HCT116 (cell line): Measurements from ENCODE around the gene RFTN2. TPM values are rescaled to one million over a fixed set of nuclear protein-coding genes. Genes with fewer than 3 reads are reported as not detected.

Experiments used
- ATAC-seq: fragments of 200-7000 bp; cut with Tn5 transposase; 2 replicates; pipeline ENCODE4 v1.9.1; 2020; ENCODE audit warnings: mild to moderate bottlenecking, moderate library complexity
- BruUV-seq: library from RNA; stranded (reverse); fragments of 400-500 nt; replicated peaks from 2 replicates; lab custom pipeline; 2021; lab: Mats Ljungman, UMichigan
- CTCF ChIA-PET: fragments of 300-600 bp; sonication (Branson Sonifier 250); formaldehyde crosslinking; loops from one replicate; lab custom pipeline; 2021; ENCODE audit warnings: antibody characterized with exemption; lab: Charles Lee
- POLR2A ChIA-PET: fragments of 300-600, 350-600 bp; sonication (Branson Sonifier 250); formaldehyde crosslinking; loops from one replicate; lab custom pipeline; 2021; ENCODE audit warnings: antibody characterized with exemption; lab: Charles Lee
- RAD21 ChIA-PET, 2 experiments: fragments of 300-600 bp; sonication (Branson Sonifier 250); formaldehyde crosslinking; loops; one replicate each; lab custom pipeline; 2023; ENCODE audit warnings: low total read pairs in 2 of 2; ENCODE audit not compliant: uncharacterized antibody in 2 of 2, unreplicated experiment in 2 of 2, low non-redundant PET in 1 of 2; lab: Charles Lee
- DNase-seq: peaks from one replicate; pipeline ENCODE4 v3.0.0-alpha.2; 2010; ENCODE audit warnings: low read depth, low spot score
- H2AFZ ChIP-seq: fragments of 200-600 bp; shearing (Covaris generic), sonication (generic); 2 replicates; pipeline ENCODE4 v1.6.1; 2017; ENCODE audit warnings: low read depth, mixed run types, mixed read lengths, antibody characterized with exemption, low read length; ENCODE audit not compliant: poor library complexity, severe bottlenecking
- H3K27ac ChIP-seq: 2 replicates; pipeline ENCODE4 v1.5.1; 2012; ENCODE audit warnings: low read depth, low read length
- H3K27me3 ChIP-seq: fragments of 200-600 bp; sonication (generic); 2 replicates; pipeline ENCODE4 v1.6.1; 2016; ENCODE audit warnings: mixed run types, low read length, mixed read lengths; ENCODE audit not compliant: insufficient read depth
- H3K36me3 ChIP-seq, 2 experiments: fragments of 200-500 bp in 1 of 2; fragments of 200-600 bp in 1 of 2; sonication (Bioruptor generic) in 1 of 2; sonication (generic) in 1 of 2; 2 replicates each; pipeline versions ENCODE4 v1.5.1 to v1.6.1; 2014 to 2016; ENCODE audit warnings: low read length in 2 of 2, inconsistent platforms in 1 of 2, mixed read lengths in 1 of 2, mixed run types in 1 of 2; ENCODE audit not compliant: insufficient read depth in 2 of 2, control insufficient read depth in 1 of 2
- H3K4me1 ChIP-seq, 2 experiments: fragments of 200-600 bp in 1 of 2; sonication (generic) in 1 of 2; 2 replicates each; pipeline versions ENCODE4 v1.5.1 to v1.6.1; 2012 to 2017; ENCODE audit warnings: low read length in 2 of 2, inconsistent platforms in 1 of 2, mild to moderate bottlenecking in 1 of 2, mixed read lengths in 1 of 2, mixed run types in 1 of 2, moderate library complexity in 1 of 2; ENCODE audit not compliant: insufficient read depth in 2 of 2, control insufficient read depth in 1 of 2
- H3K4me2 ChIP-seq: fragments of 200-600 bp; sonication (generic); 2 replicates; pipeline ENCODE4 v1.6.1; 2017; ENCODE audit warnings: mixed run types, low read length, mixed read lengths
- H3K4me3 ChIP-seq, 2 experiments: fragments of 200-600 bp in 1 of 2; sonication (generic) in 1 of 2; replicated peaks in 1 of 2; 2 replicates each; pipeline ENCODE4 v1.5.1; 2011 to 2016; ENCODE audit warnings: low read length in 2 of 2, control low read depth in 1 of 2, low read depth in 1 of 2, mild to moderate bottlenecking in 1 of 2, mixed read lengths in 1 of 2, mixed run types in 1 of 2
- H3K79me2 ChIP-seq: fragments of 200-600 bp; sonication (generic); 2 replicates; pipeline ENCODE4 v1.6.1; 2017; ENCODE audit warnings: mild to moderate bottlenecking, mixed run types, low read length, moderate library complexity, mixed read lengths; ENCODE audit not compliant: insufficient read depth
- H3K9ac ChIP-seq: fragments of 200-600 bp; sonication (generic); 2 replicates; pipeline ENCODE4 v1.6.1; 2016; ENCODE audit warnings: low read length, mixed read lengths
- H3K9me2 ChIP-seq: fragments of 200-600 bp; sonication (generic), shearing (Covaris generic); 2 replicates; pipeline ENCODE4 v1.6.1; 2017; ENCODE audit warnings: mixed run types, mild to moderate bottlenecking, moderate library complexity; ENCODE audit not compliant: insufficient read depth
- H3K9me3 ChIP-seq, 2 experiments: fragments of 200-500 bp in 1 of 2; fragments of 200-600 bp in 1 of 2; sonication (Bioruptor generic) in 1 of 2; sonication (generic) in 1 of 2; 2 replicates each; pipeline ENCODE4 v1.6.1; 2014 to 2017; ENCODE audit warnings: low read length in 2 of 2, mixed read lengths in 2 of 2, inconsistent platforms in 1 of 2, low read depth in 1 of 2, mild to moderate bottlenecking in 1 of 2, mixed run types in 1 of 2, moderate library complexity in 1 of 2; ENCODE audit not compliant: control insufficient read depth in 1 of 2, insufficient read depth in 1 of 2
- H4K20me1 ChIP-seq: fragments of 200-600 bp; sonication (generic), shearing (Covaris generic); 2 replicates; pipeline ENCODE4 v1.6.1; 2017; ENCODE audit warnings: mixed run types, mild to moderate bottlenecking, moderate library complexity; ENCODE audit not compliant: insufficient read depth
- CBX3 ChIP-seq: IDR thresholded peaks from 2 replicates; pipeline ENCODE4 v1.6.1; 2012; ENCODE audit warnings: low read depth
- CEBPB ChIP-seq: IDR thresholded peaks from 2 replicates; pipeline ENCODE4 v1.6.1; 2012; ENCODE audit warnings: low read depth
- EGR1 ChIP-seq: IDR thresholded peaks from 2 replicates; pipeline ENCODE4 v1.6.1; 2012; ENCODE audit warnings: low read depth
- ELF1 ChIP-seq: IDR thresholded peaks from 2 replicates; pipeline ENCODE4 v1.6.1; 2012; ENCODE audit warnings: low read depth, borderline replicate concordance
- EZH2 ChIP-seq: fragments of 200-600 bp; sonication (generic); IDR thresholded peaks from 2 replicates; pipeline ENCODE4 v1.6.1; 2017; ENCODE audit warnings: antibody characterized with exemption, mixed run types
- EZH2phosphoT487 ChIP-seq: fragments of 200-600 bp; IDR thresholded peaks from 2 replicates; pipeline ENCODE4 v1.6.1; 2018; ENCODE audit warnings: antibody characterized with exemption, borderline replicate concordance
- FOSL1 ChIP-seq: IDR thresholded peaks from 2 replicates; pipeline ENCODE4 v1.6.1; 2012; ENCODE audit warnings: low read depth
- JUND ChIP-seq: IDR thresholded peaks from 2 replicates; pipeline ENCODE4 v1.6.1; 2012
- POLR2AphosphoS5 ChIP-seq: IDR thresholded peaks from 2 replicates; pipeline ENCODE4 v1.6.1; 2011; ENCODE audit warnings: mild to moderate bottlenecking, low read depth, low read length, moderate library complexity
- SP1 ChIP-seq: IDR thresholded peaks from 2 replicates; pipeline ENCODE4 v1.6.1; 2012; ENCODE audit warnings: low read depth
- SRF ChIP-seq: IDR thresholded peaks from 2 replicates; pipeline ENCODE4 v1.6.1; 2012; ENCODE audit warnings: low read depth
- YY1 ChIP-seq: IDR thresholded peaks from 2 replicates; pipeline ENCODE4 v1.6.1; 2011; ENCODE audit warnings: low read length, low read depth, moderate library complexity, mild to moderate bottlenecking; ENCODE audit not compliant: insufficient replicate concordance; ENCODE audit errors: extremely low read depth
- intact Hi-C: fragments of 100-400 bp; cut with micrococcal nuclease; formaldehyde crosslinking; loops from 2 replicates; pipeline ENCODE4 v1.10.0; 2022
- total RNA-seq: library from RNA; stranded (reverse); gene quantifications from one replicate; pipeline ENCODE4 v1.2.1, GENCODE V29; 2021; ENCODE audit not compliant: unreplicated experiment
- TF ChIP-seq, protein P1 (sequence below): IDR thresholded peaks from 2 replicates; pipeline ENCODE4 v1.6.1; 2012
- TF ChIP-seq, protein P2 (sequence below): IDR thresholded peaks from 2 replicates; pipeline ENCODE4 v1.6.1; 2012; ENCODE audit warnings: low read depth
- TF ChIP-seq, protein P3 (sequence below), 3 experiments: fragments of 200-600 bp in 1 of 3; sonication (generic) in 1 of 3; IDR thresholded peaks in 2 of 3; conservative IDR thresholded peaks in 1 of 3; 2 replicates each; pipeline ENCODE4 v1.5.1; 2012 to 2017; ENCODE audit warnings: low read depth in 2 of 3, low read length in 2 of 3, antibody characterized with exemption in 1 of 3, borderline replicate concordance in 1 of 3, control low read depth in 1 of 3, mild to moderate bottlenecking in 1 of 3, mixed read lengths in 1 of 3, mixed run types in 1 of 3, moderate library complexity in 1 of 3; ENCODE audit not compliant: insufficient read depth in 1 of 3

Gene RFTN2
- total RNA-seq, 1 experiment from 2014 or later: not detected

DNA sequence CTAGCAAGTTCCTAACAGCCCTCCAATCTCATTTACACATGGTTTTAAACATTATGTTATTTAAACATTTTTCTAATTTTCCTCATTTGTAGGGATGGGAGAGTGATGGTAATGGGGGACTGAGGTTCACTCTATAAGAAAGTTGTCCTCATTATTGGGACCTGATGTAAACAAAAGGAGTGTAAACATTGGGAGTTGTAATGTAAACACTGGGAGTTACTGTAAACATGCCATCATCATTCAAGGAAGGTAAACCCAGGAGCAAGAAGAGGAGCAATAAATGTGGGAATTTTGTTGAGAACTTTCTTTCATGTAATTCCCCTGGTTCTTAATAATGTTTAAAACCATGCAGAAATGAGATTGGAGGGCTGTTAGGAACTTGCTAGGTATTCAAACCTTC is 17.8 kb downstream of the RFTN2 start:
- Histone ChIP-seq H3K9me2 (no peaks in the 10 kb centered on the region), H3K4me2 (no peak overlapping the region), H4K20me1 (no peaks in the 10 kb centered on the region)
- no peak for ATAC-seq
- POLR2A ChIA-PET: no interaction called here
- TF ChIP-seq ELF1 (no peak), SP1 (no peak), EGR1 (no peak), EZH2phosphoT487 (no peak)
- TF ChIP-seq, all 23 proteins: peak for 0
- Histone ChIP-seq H3K36me3 (no peaks in the 10 kb centered on the region), H3K4me1 (no peaks in the 10 kb centered on the region), H3K27ac (no peak overlapping the region), H3K9ac (no peak overlapping the region), H3K4me3 (no peak overlapping the region), H3K27me3 (no peaks in the 10 kb centered on the region), H2AFZ (no peak overlapping the region), H3K9me3 (no peaks in the 10 kb centered on the region), H3K79me2 (no peaks in the 10 kb centered on the region)
- CTCF ChIA-PET: no interaction called here
- no peak for DNase-seq
- BruUV-seq: no TSS peak
- RAD21 ChIA-PET: no interaction called here
- intact Hi-C loops: no loop called here

DNA sequence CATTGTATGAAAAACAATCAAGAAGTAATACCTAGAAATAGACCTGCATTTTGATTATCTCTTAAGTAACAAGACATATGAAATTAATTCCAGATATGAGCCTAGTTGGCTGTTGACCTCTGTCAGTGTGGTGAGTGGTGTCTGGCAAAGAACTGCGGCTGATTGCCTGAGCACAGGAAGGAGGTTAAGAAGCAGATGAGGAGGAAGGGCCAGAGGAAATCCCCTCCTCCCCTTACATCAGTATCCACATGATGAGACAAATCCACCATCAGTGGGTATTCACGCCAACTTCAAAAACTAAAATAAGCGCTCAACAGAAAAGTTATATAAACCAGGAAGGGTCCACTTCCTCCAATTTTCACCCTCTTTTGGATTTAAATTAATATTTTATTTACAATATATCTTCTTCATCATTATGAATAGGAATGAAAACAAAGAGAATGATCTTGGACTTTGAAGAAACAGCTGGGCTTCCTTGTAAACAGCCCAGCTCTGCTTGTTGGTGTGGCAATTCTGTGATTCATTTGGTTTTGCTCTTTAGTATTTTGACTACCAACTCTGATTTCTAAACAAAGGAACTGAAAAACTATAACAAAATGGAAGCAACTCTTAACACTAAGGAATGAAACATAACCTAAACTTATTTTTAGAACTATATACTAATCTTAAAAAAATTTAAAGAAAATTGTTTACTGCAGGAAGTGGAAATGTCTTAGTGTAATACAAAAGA is 27.3 kb downstream of the RFTN2 start:
- CTCF ChIA-PET: no interaction called here
- no peak overlapping the region for H3K4me3 ChIP-seq
- no peak overlapping the region for H2AFZ ChIP-seq
- intact Hi-C loops: no loop called here
- H3K9me3 ChIP-seq: no peaks in the 10 kb centered on the region
- H4K20me1 ChIP-seq: no peaks in the 10 kb centered on the region
- H3K36me3 ChIP-seq: no peaks in the 10 kb centered on the region
- H3K27me3 ChIP-seq: no peaks in the 10 kb centered on the region
- no peaks in the 10 kb centered on the region for H3K4me1 ChIP-seq
- H3K4me2 ChIP-seq: no peak overlapping the region
- no peaks in the 10 kb centered on the region for H3K79me2 ChIP-seq
- ATAC-seq (no peak), DNase-seq (no peak)
- TF ChIP-seq, protein P1, sequence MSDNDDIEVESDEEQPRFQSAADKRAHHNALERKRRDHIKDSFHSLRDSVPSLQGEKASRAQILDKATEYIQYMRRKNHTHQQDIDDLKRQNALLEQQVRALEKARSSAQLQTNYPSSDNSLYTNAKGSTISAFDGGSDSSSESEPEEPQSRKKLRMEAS: no peak
- TF ChIP-seq JUND (no peak), FOSL1 (no peak), YY1 (no peak), CEBPB (no peak), ELF1 (no peak), EZH2 (no peak), SP1 (no peak), POLR2AphosphoS5 (no peak), CBX3 (no peak), SRF (no peak)
- TF ChIP-seq, protein P2, sequence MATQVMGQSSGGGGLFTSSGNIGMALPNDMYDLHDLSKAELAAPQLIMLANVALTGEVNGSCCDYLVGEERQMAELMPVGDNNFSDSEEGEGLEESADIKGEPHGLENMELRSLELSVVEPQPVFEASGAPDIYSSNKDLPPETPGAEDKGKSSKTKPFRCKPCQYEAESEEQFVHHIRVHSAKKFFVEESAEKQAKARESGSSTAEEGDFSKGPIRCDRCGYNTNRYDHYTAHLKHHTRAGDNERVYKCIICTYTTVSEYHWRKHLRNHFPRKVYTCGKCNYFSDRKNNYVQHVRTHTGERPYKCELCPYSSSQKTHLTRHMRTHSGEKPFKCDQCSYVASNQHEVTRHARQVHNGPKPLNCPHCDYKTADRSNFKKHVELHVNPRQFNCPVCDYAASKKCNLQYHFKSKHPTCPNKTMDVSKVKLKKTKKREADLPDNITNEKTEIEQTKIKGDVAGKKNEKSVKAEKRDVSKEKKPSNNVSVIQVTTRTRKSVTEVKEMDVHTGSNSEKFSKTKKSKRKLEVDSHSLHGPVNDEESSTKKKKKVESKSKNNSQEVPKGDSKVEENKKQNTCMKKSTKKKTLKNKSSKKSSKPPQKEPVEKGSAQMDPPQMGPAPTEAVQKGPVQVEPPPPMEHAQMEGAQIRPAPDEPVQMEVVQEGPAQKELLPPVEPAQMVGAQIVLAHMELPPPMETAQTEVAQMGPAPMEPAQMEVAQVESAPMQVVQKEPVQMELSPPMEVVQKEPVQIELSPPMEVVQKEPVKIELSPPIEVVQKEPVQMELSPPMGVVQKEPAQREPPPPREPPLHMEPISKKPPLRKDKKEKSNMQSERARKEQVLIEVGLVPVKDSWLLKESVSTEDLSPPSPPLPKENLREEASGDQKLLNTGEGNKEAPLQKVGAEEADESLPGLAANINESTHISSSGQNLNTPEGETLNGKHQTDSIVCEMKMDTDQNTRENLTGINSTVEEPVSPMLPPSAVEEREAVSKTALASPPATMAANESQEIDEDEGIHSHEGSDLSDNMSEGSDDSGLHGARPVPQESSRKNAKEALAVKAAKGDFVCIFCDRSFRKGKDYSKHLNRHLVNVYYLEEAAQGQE: no peak
- TF ChIP-seq, protein P3, sequence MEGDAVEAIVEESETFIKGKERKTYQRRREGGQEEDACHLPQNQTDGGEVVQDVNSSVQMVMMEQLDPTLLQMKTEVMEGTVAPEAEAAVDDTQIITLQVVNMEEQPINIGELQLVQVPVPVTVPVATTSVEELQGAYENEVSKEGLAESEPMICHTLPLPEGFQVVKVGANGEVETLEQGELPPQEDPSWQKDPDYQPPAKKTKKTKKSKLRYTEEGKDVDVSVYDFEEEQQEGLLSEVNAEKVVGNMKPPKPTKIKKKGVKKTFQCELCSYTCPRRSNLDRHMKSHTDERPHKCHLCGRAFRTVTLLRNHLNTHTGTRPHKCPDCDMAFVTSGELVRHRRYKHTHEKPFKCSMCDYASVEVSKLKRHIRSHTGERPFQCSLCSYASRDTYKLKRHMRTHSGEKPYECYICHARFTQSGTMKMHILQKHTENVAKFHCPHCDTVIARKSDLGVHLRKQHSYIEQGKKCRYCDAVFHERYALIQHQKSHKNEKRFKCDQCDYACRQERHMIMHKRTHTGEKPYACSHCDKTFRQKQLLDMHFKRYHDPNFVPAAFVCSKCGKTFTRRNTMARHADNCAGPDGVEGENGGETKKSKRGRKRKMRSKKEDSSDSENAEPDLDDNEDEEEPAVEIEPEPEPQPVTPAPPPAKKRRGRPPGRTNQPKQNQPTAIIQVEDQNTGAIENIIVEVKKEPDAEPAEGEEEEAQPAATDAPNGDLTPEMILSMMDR (IDR thresholded peaks at IDR 0.05 in 2 of 3, conservative IDR thresholded peaks at IDR 0.05 in 1 of 3; ENCODE audit: borderline replicate concordance in 1 of 3, insufficient read depth in 1 of 3, low read depth in 2 of 3, low read length in 2 of 3): no peak
- TF ChIP-seq, all 23 proteins: peak for 0
- POLR2A ChIA-PET: no interaction called here
- Histone ChIP-seq H3K9me2 (no peaks in the 10 kb centered on the region), H3K27ac (no peak overlapping the region), H3K9ac (no peak overlapping the region)
- RAD21 ChIA-PET: no interaction called here
- no TSS peak for BruUV-seq
